GM12878 (cell line): ENCODE measurements around the gene STARD5.

Source experiments
- MYC ChIP-seq: IDR thresholded peaks from 2 replicates; pipeline ENCODE4 v1.6.1; 2011; ENCODE audit warnings: mild to moderate bottlenecking, low read length, moderate library complexity, inconsistent platforms; ENCODE audit not compliant: insufficient read depth, insufficient replicate concordance, insufficient read length, severe bottlenecking
- NFXL1 ChIP-seq: fragments of 450-650 bp; IDR thresholded peaks from 2 replicates; pipeline ENCODE4 v1.6.1; 2017; ENCODE audit warnings: antibody characterized with exemption, mild to moderate bottlenecking, borderline replicate concordance
- POLR2A ChIP-seq: IDR thresholded peaks from 2 replicates; pipeline ENCODE4 v1.6.1; 2011; ENCODE audit warnings: low read depth, mild to moderate bottlenecking, low read length
- YY1 ChIP-seq: IDR thresholded peaks from 2 replicates; pipeline ENCODE4 v1.6.1; 2011; ENCODE audit warnings: low read depth, mild to moderate bottlenecking, low read length
- TF ChIP-seq, protein P1 (sequence below), 3 experiments: IDR thresholded peaks in 2 of 3; conservative IDR thresholded peaks in 1 of 3; 2 replicates each; pipeline ENCODE4 v1.5.1; 2011; ENCODE audit warnings: low read depth in 3 of 3, low read length in 3 of 3, mild to moderate bottlenecking in 3 of 3, control low read depth in 2 of 3, moderate library complexity in 2 of 3, inconsistent platforms in 1 of 3, mixed read lengths in 1 of 3; ENCODE audit not compliant: control insufficient read depth in 2 of 3, insufficient read depth in 1 of 3; ENCODE audit errors: extremely low read depth in 1 of 3

DNA sequence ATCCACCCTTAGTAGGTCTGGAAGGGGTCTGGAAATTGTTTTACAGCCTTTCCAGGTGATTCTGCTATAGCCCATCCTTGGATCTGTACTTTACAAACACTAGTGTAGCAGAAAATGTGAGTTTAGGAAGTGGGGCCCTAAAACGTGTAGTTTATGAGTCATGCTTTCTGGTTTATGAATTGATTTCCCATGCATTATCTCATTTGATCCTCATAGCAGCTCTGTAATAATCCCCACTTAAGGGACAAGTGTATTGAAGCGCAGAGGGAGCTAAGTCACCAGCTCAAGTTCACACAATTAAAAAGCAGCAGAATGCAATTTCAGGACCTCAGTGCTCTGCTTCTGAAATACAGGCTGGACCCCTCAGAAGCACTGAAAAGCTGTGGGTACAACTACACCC lies 22.7 kb upstream of the STARD5 start:
- TF ChIP-seq NFXL1 (no peak), MYC (no peak), YY1 (no peak), POLR2A (no peak)
- TF ChIP-seq, protein P1, sequence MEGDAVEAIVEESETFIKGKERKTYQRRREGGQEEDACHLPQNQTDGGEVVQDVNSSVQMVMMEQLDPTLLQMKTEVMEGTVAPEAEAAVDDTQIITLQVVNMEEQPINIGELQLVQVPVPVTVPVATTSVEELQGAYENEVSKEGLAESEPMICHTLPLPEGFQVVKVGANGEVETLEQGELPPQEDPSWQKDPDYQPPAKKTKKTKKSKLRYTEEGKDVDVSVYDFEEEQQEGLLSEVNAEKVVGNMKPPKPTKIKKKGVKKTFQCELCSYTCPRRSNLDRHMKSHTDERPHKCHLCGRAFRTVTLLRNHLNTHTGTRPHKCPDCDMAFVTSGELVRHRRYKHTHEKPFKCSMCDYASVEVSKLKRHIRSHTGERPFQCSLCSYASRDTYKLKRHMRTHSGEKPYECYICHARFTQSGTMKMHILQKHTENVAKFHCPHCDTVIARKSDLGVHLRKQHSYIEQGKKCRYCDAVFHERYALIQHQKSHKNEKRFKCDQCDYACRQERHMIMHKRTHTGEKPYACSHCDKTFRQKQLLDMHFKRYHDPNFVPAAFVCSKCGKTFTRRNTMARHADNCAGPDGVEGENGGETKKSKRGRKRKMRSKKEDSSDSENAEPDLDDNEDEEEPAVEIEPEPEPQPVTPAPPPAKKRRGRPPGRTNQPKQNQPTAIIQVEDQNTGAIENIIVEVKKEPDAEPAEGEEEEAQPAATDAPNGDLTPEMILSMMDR (IDR thresholded peaks at IDR 0.05 in 2 of 3, conservative IDR thresholded peaks at IDR 0.05 in 1 of 3; ENCODE audit: control insufficient read depth in 2 of 3, extremely low read depth in 1 of 3, insufficient read depth in 1 of 3, low read depth in 3 of 3, low read length in 3 of 3): no peak
